Activated CD4-positive, alpha-beta T cell treated with anti-CD3 and anti-CD28 coated beads, Interleukin-10, Interleukin-2, amounts not matched to agents 100 ng/mL and 50 ng/mL, durations not matched to agents 16 hours and 8 hours (primary cell): Measurements from ENCODE around the gene IL20RB.

Experiments used
- DNase-seq: peaks from one replicate; pipeline ENCODE4 v3.0.0-alpha.2; 2020

IL20RB gene

GRCh38 chr3:137046747-137047146 is 89.0 kb downstream of the IL20RB start:
- DNase-seq: no peak

GRCh38 chr3:137047240-137047639 is 89.5 kb downstream of the IL20RB start:
- no peak for DNase-seq

- no peak for DNase-seq
Measured at GRCh38 chr3:137050281-137050680, 92.5 kb downstream of the IL20RB start.

- DNase-seq: no peak
Measured at GRCh38 chr3:137052298-137052697, 94.5 kb downstream of the IL20RB start.
